Measurements from ENCODE around the gene TEX54. TPM values are rescaled to one million over a fixed set of nuclear protein-coding genes. Genes with fewer than 3 reads are reported as not detected.

The TEX54 gene
- total RNA-seq, 1 donor from 2014 or later = not detected

GRCh38 chr11:62853279-62853965, 20.8 kb upstream of the TEX54 start:
- no peaks in the 10 kb centered on the region for H3K27me3 ChIP-seq (ENCODE audit: low read depth)
- ATAC-seq (no peak), DNase-seq (no peak)
- intact Hi-C loops (cut with DNase I) = no loop called here
- no peak overlapping the region for H3K27ac ChIP-seq
- no peaks in the 10 kb centered on the region for H3K9me3 ChIP-seq
- H3K36me3 ChIP-seq = peaks cover 28% of the 10 kb centered on the region
- H3K4me3 ChIP-seq = peak overlapping the region; percentile 69
- H3K4me1 ChIP-seq = peaks cover 33% of the 10 kb centered on the region
- TF ChIP-seq CTCF (IDR thresholded peaks at IDR 0.05) = no peak

- peaks cover 33% of the 10 kb centered on the region for H3K4me1 ChIP-seq
Measured at GRCh38 chr11:62852523-62853188, 20.0 kb upstream of the TEX54 start.

GRCh38 chr11:62851807-62852522, 19.3 kb upstream of the TEX54 start:
- peaks cover 33% of the 10 kb centered on the region for H3K4me1 ChIP-seq
- H3K27ac ChIP-seq = no peak overlapping the region
- ATAC-seq (no peak), DNase-seq (no peak)
- no peaks in the 10 kb centered on the region for H3K27me3 ChIP-seq (ENCODE audit: low read depth)
- intact Hi-C loops (cut with DNase I) = no loop called here
- H3K9me3 ChIP-seq = no peaks in the 10 kb centered on the region
- H3K36me3 ChIP-seq = peaks cover 28% of the 10 kb centered on the region
- TF ChIP-seq CTCF (IDR thresholded peaks at IDR 0.05) = no peak
- no peak overlapping the region for H3K4me3 ChIP-seq

More at GRCh38 chr11:62852523-62853188, 20.0 kb upstream of the TEX54 start:
- Histone ChIP-seq H3K27ac (no peak overlapping the region), H3K4me3 (no peak overlapping the region), H3K36me3 (peaks cover 28% of the 10 kb centered on the region), H3K9me3 (no peaks in the 10 kb centered on the region), H3K27me3 (ENCODE audit: low read depth) (no peaks in the 10 kb centered on the region)
- no peak for TF ChIP-seq CTCF (IDR thresholded peaks at IDR 0.05)
- intact Hi-C loops (cut with DNase I) = no loop called here
- ATAC-seq = no peak
- DNase-seq = no peak

GRCh38 chr11:62850911-62851806, 18.5 kb upstream of the TEX54 start:
- peaks cover 28% of the 10 kb centered on the region for H3K36me3 ChIP-seq
- no peak for DNase-seq
- intact Hi-C loops (cut with DNase I) = no loop called here
- H3K4me3 ChIP-seq = no peak overlapping the region
- ATAC-seq = no peak
- H3K4me1 ChIP-seq = peaks cover 27% of the 10 kb centered on the region
- H3K9me3 ChIP-seq = no peaks in the 10 kb centered on the region
- no peak for TF ChIP-seq CTCF (IDR thresholded peaks at IDR 0.05)
- H3K27ac ChIP-seq = no peak overlapping the region
- no peaks in the 10 kb centered on the region for H3K27me3 ChIP-seq (ENCODE audit: low read depth)

GRCh38 chr11:62847767-62848314, 15.2 kb upstream of the TEX54 start:
- H3K9me3 ChIP-seq = no peaks in the 10 kb centered on the region
- intact Hi-C loops (cut with DNase I) = no loop called here

More at GRCh38 chr11:62847767-62848314, 15.2 kb upstream of the TEX54 start:
- Histone ChIP-seq H3K4me1 (peaks cover 5% of the 10 kb centered on the region), H3K4me3 (no peak overlapping the region), H3K36me3 (peaks cover 13% of the 10 kb centered on the region), H3K27ac (no peak overlapping the region), H3K27me3 (ENCODE audit: low read depth) (no peaks in the 10 kb centered on the region)
- DNase-seq (no peak), ATAC-seq (no peak)
- no peak for TF ChIP-seq CTCF (IDR thresholded peaks at IDR 0.05)
